Prostate gland (tissue), 2 donors: ENCODE results near the gene KCNAB1. TPM values are rescaled to one million over a fixed set of nuclear protein-coding genes. Genes with fewer than 3 reads are reported as not detected.

Experiments used
- DNase-seq: peaks from one replicate; pipeline ENCODE4 v3.0.0-alpha.2; 2019; ENCODE audit warnings: low spot score
- H3K27ac ChIP-seq, 2 donors: fragments of 200-600 bp; sonication (generic); 2 replicates each; pipeline ENCODE4 v1.5.1; 2017 to 2019
- H3K27me3 ChIP-seq: fragments of 200-600 bp; sonication (generic); replicated peaks from 2 replicates; pipeline ENCODE4 v1.5.1; 2019; ENCODE audit not compliant: insufficient read depth
- H3K36me3 ChIP-seq, 2 donors: fragments of 200-600 bp; sonication (generic); 1 replicate in 1 of 2; 2 replicates in 1 of 2; pipeline versions ENCODE4 v1.5.1 to v1.8.1; 2017 to 2019
- H3K4me1 ChIP-seq: fragments of 200-600 bp; sonication (generic); replicated peaks from 2 replicates; pipeline ENCODE4 v1.5.1; 2019
- H3K4me3 ChIP-seq, 2 donors: fragments of 200-600 bp; sonication (generic); 2 replicates each; pipeline ENCODE4 v1.5.1; 2017 to 2019
- H3K9me3 ChIP-seq: fragments of 200-600 bp; sonication (generic); 2 replicates; pipeline ENCODE4 v1.5.1; 2017
- POLR2A ChIP-seq: fragments of 450-650 bp; IDR thresholded peaks from one replicate; pipeline ENCODE4 v1.6.1; 2016; ENCODE audit warnings: antibody characterized with exemption, mild to moderate bottlenecking
- POLR2AphosphoS5 ChIP-seq: sonication (generic); formaldehyde crosslinking; IDR thresholded peaks from one replicate; pipeline ENCODE4 v1.6.1; 2017; ENCODE audit warnings: antibody characterized with exemption
- WGBS: methylation state at CpG from one replicate; pipeline ENCODE4 v1.1.5; 2018; 5-methylcytosine and 5-hydroxymethylcytosine counted together
- intact Hi-C: fragments of 100-400 bp; cut with DNase I; formaldehyde crosslinking; loops from one replicate; pipeline ENCODE4 v1.14.2; 2022
- total RNA-seq, 2 donors: library from RNA; depleted of rRNA; stranded (reverse); fragments of >200 nt; gene quantifications; one replicate each; pipeline ENCODE4 v1.1.0, GENCODE V29; 2016
- TF ChIP-seq, protein P1 (sequence below), 4 experiments: fragments of 200-600 bp in 2 of 4; fragments of 450-650 bp in 2 of 4; sonication (generic) in 2 of 4; IDR thresholded peaks; 1 replicate in 3 of 4; 2 replicates in 1 of 4; pipeline ENCODE4 v1.5.1; 2016 to 2019; ENCODE audit warnings: antibody characterized with exemption in 4 of 4, mild to moderate bottlenecking in 2 of 4, moderate library complexity in 2 of 4

The KCNAB1 gene
- total RNA-seq, 2 donors from 2014 or later, result 5.2 to 9.5 TPM

DNA sequence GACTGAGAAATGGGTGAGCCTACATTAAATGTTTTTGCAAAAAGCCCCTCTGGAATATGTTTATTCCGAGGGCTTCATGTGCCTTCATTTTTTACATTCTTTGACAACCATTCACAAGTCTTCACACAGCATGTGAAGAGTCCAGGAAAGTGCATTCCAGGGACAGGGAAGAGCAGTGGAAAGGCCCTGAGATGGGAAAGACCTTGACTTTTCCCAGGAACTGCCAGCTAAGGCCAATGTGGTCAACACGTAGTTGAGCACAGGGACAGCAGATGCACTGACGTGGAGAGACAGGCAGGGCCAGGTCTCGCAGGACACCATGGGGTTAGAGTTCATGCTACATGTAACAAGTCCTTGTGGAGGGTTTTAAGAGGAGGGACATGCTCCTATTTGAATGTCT is 412.8 kb downstream of the KCNAB1 start:
- no peak overlapping the region for H3K27ac ChIP-seq
- TF ChIP-seq, protein P1, sequence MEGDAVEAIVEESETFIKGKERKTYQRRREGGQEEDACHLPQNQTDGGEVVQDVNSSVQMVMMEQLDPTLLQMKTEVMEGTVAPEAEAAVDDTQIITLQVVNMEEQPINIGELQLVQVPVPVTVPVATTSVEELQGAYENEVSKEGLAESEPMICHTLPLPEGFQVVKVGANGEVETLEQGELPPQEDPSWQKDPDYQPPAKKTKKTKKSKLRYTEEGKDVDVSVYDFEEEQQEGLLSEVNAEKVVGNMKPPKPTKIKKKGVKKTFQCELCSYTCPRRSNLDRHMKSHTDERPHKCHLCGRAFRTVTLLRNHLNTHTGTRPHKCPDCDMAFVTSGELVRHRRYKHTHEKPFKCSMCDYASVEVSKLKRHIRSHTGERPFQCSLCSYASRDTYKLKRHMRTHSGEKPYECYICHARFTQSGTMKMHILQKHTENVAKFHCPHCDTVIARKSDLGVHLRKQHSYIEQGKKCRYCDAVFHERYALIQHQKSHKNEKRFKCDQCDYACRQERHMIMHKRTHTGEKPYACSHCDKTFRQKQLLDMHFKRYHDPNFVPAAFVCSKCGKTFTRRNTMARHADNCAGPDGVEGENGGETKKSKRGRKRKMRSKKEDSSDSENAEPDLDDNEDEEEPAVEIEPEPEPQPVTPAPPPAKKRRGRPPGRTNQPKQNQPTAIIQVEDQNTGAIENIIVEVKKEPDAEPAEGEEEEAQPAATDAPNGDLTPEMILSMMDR (IDR thresholded peaks at IDR 0.05), result no peak
- no peak for TF ChIP-seq POLR2A
- no peak for TF ChIP-seq POLR2AphosphoS5

DNA sequence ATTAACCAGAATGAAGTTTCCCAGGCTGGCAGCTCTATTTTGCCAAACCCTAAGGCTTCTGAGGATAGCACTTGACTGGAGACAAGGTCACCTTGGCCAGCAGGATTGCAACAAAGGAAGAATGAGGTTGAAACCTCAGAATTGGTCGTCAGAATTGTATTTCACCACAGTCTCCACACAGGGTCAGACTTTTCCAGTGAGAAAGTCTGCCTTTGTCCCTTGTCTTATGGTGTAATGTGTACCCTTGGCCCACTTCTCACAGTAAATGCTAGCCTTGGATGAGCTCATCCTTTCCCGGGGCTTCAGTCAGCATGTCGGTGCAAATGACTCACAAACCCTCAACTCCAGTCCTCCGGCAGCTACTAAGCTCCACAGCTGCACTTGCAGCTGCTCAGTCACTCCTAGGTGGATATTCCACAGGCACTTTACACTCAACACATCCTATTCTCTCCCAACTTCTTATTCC is 414.8 kb downstream of the KCNAB1 start:
- Histone ChIP-seq H3K4me1 (no peaks in the 10 kb centered on the region), H3K4me3 (no peak overlapping the region), H3K27me3 (no peaks in the 10 kb centered on the region), H3K27ac (peak overlapping the region; percentile 1 to 15), H3K36me3 (no peaks in the 10 kb centered on the region), H3K9me3 (no peaks in the 10 kb centered on the region)
- TF ChIP-seq POLR2A (no peak), POLR2AphosphoS5 (peak; percentile 30)
- TF ChIP-seq, protein P1 (IDR thresholded peaks at IDR 0.05), result peak in 1 of 4 experiments; percentile 24
- DNase-seq, result no peak
- intact Hi-C loops, result loop anchor here (10.0 kb wide), 1 partner anchor 280 kb away; no protein-coding TSS in a partner anchor
- WGBS, result 19% methylated on average over 4 of the region's 4 CpGs

More for the DNA sequence above, 412.8 kb downstream of the KCNAB1 start:
- 77% methylated on average over 4 of the region's 4 CpGs for WGBS
- no peaks in the 10 kb centered on the region for H3K27me3 ChIP-seq
- no peaks in the 10 kb centered on the region for H3K36me3 ChIP-seq
- DNase-seq, result no peak
- H3K4me3 ChIP-seq, result no peak overlapping the region
- intact Hi-C loops, result loop anchor here (5.0 to 10.0 kb wide), 3 partner anchors 139 to 554 kb away; partner anchors contain the start of gene TIPARP
- H3K9me3 ChIP-seq, result no peaks in the 10 kb centered on the region
- no peaks in the 10 kb centered on the region for H3K4me1 ChIP-seq

DNA sequence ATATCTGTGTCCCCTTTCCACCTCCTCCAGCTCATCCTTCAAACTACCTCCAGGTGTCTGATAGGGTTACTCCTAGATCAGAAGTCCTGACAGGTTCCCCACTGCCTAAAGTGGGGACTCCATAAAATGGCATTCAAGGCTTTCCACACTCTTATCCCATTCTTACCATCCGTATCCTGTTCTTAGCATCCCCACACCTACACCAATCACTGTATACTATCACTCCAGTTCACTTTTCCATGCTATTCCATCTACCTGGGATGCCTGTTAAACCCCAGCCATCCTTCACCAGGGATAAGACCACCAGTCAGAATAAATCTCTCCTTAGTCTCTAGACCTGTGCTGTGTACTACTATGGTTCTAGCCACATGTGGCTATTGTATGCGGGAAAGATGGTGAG is 415.4 kb downstream of the KCNAB1 start:
- DNase-seq, result no peak
- Histone ChIP-seq H3K36me3 (no peaks in the 10 kb centered on the region), H3K4me1 (no peaks in the 10 kb centered on the region), H3K27me3 (no peaks in the 10 kb centered on the region), H3K9me3 (no peaks in the 10 kb centered on the region), H3K4me3 (no peak overlapping the region), H3K27ac (peak overlapping the region in 1 of 2 donors; percentile 28)
- intact Hi-C loops, result loop anchor here (10.0 kb wide), 1 partner anchor 279 kb away; no protein-coding TSS in a partner anchor
- TF ChIP-seq, protein P1 (IDR thresholded peaks at IDR 0.05), result no peak
- TF ChIP-seq POLR2A (no peak), POLR2AphosphoS5 (no peak)
- 98% methylated on average over 2 of the region's 2 CpGs for WGBS

DNA sequence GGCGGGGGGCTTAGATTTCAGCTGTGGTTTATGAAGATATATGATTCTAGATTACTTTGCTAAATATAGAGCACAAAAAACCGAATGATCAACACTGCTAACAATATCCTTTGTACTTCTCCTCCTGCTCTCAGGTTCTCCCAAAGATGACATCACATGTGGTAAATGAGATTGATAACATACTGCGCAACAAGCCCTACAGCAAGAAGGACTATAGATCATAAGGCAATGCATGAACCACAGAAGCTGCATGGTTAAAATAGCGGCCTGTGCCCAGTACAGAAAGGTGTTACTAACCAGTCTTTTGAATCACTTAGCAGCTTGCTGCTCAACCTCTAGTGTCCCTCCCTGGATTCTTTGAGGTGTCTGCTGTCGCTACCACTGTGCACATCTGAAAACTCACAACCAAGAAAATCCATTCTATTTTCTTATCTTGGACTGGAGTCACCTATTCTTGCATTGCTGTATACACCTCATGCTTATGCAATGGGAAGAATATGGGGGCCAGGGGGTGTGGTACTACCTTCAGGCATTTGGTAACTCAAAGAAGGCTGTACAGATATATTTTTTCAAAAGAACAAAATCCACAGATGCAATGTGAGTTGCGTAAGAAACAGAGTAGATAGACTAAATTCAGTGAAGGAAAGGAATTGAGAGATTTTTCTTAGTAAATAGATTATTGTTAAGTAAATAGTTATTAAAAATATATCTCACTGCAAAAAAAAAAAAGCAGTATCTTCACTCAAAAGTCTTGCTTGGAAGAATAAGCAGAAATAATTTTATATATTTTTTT is 416.3 kb downstream of the KCNAB1 start:
- DNase-seq, result no peak
- WGBS, result 93% methylated on average over 6 of the region's 6 CpGs
- Histone ChIP-seq H3K36me3 (no peaks in the 10 kb centered on the region), H3K27ac (no peak overlapping the region), H3K27me3 (no peaks in the 10 kb centered on the region), H3K4me1 (no peaks in the 10 kb centered on the region), H3K4me3 (no peak overlapping the region), H3K9me3 (no peaks in the 10 kb centered on the region)
- intact Hi-C loops, result loop anchor here (10.0 kb wide), 1 partner anchor 278 kb away; no protein-coding TSS in a partner anchor
- TF ChIP-seq, protein P1 (IDR thresholded peaks at IDR 0.05), result no peak
- TF ChIP-seq POLR2A, result no peak
- no peak for TF ChIP-seq POLR2AphosphoS5
